GM12865 (cell line): Measurements from ENCODE around the gene GABRB3.

ENCODE experiments used
- DNase-seq: peaks from one replicate; pipeline ENCODE4 v3.0.0; 2010; ENCODE audit warnings: low read depth
- H3K4me3 ChIP-seq: 2 replicates; pipeline ENCODE4 v1.5.1; 2011; ENCODE audit warnings: mild to moderate bottlenecking, low read depth, low read length, control low read depth
- CTCF ChIP-seq: IDR thresholded peaks from 2 replicates; pipeline ENCODE4 v1.5.1; 2011; ENCODE audit warnings: low read length, control low read depth, low read depth, inconsistent platforms; ENCODE audit not compliant: insufficient read depth; ENCODE audit errors: missing control alignments

Gene GABRB3

GRCh38 chr15:26628879-26629529, 143.9 kb downstream of the GABRB3 start:
- H3K4me3 ChIP-seq: no peak overlapping the region
- TF ChIP-seq CTCF: no peak
- no peak for DNase-seq

- no peak overlapping the region for H3K4me3 ChIP-seq
- TF ChIP-seq CTCF: no peak
- DNase-seq: no peak
Observed at GRCh38 chr15:26628071-26628470, 144.8 kb downstream of the GABRB3 start.

GRCh38 chr15:26624128-26624527, 148.7 kb downstream of the GABRB3 start:
- no peak for DNase-seq
- TF ChIP-seq CTCF: no peak
- H3K4me3 ChIP-seq: no peak overlapping the region

GRCh38 chr15:26623071-26623470, 149.8 kb downstream of the GABRB3 start:
- no peak for DNase-seq
- no peak overlapping the region for H3K4me3 ChIP-seq
- TF ChIP-seq CTCF: no peak

- no peak for TF ChIP-seq CTCF
- DNase-seq: no peak
- H3K4me3 ChIP-seq: no peak overlapping the region
Observed at GRCh38 chr15:26621816-26622215, 151.1 kb downstream of the GABRB3 start.

- no peak overlapping the region for H3K4me3 ChIP-seq
- no peak for TF ChIP-seq CTCF
- no peak for DNase-seq
Observed at GRCh38 chr15:26620528-26621458, 152.1 kb downstream of the GABRB3 start.
